ENCODE measurements around the gene POLD2. TPM values are rescaled to one million over a fixed set of nuclear protein-coding genes. Genes with fewer than 3 reads are reported as not detected.

The POLD2 gene
- total and polyA plus RNA-seq, 2 of the 13 experiments (the other 11 are each of a cell fraction or from before 2014, with no cell fraction given) = 87.6 to 95.1 TPM

DNA sequence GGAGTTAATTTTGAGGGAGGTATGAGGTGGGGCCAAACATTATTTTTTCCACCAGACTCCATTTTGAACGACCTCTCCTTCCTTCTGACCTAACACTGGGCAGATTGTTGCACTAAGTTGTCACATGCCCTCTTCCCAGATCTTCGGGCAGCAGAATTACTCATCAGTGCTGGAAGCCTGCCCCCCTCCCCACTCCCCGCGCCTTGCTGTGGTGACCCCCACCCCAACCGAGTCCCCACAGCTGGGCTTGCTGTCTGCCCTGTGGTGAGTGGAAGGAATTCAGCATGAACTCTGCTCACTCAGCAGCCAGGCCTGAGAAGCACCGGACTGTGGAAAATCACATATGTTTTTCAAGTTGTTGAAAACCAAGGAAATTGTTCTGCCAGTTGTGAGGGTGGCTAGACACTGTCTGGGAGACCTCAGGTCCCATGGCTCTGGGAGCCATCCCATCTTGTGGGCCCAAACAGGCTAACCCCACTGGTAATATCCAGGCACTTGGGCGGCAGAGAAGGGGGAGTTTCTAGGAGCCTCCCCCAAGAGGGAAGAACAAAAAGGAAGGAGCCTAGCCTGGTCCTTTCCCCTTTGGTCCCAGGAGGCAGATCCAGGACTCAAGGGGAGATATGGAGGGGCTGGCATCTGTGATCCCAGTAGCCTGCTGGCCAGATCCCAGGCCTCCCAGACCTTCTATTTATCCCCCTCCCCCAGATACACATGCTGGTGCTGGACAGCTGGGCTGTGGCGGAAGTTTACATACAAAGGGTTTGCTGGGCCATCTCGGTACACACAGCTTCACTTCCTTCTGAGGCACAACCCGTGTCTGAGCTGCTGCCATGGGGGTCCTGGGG lies 22.7 kb downstream of the POLD2 start (continued):
- TF ChIP-seq ELF3 (CRISPR knock-in tag; IDR thresholded peaks at IDR 0.05) = peak; percentile 77
- TF ChIP-seq FOSL2 (CRISPR knock-in tag; IDR thresholded peaks at IDR 0.05) = 0 out of 2 replicates have a peak, but pooled peaks have one; percentile 41
- TF ChIP-seq ZFP82 (CRISPR knock-in tag; IDR thresholded peaks at IDR 0.05; ENCODE audit: borderline replicate concordance) = no peak
- TF ChIP-seq, protein P1, sequence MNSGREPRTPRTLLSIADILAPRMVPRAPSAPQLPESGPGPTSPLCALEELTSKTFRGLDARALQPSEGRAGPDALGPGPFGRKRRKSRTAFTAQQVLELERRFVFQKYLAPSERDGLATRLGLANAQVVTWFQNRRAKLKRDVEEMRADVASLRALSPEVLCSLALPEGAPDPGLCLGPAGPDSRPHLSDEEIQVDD (CRISPR knock-in tag; IDR thresholded peaks at IDR 0.05; ENCODE audit: borderline replicate concordance) = no peak
- peak; percentile 50; the same call in 1 of the 2 replicates for TF ChIP-seq PATZ1 (CRISPR knock-in tag; IDR thresholded peaks at IDR 0.05)
- peak; percentile 20; the same call in 1 of the 2 replicates for TF ChIP-seq PHF8 (CRISPR knock-in tag; IDR thresholded peaks at IDR 0.05)
- no peak for TF ChIP-seq SOX6 (IDR thresholded peaks at IDR 0.05)
- peak; percentile 34; the same call in 1 of the 2 replicates for TF ChIP-seq SOX6 (CRISPR knock-in tag; IDR thresholded peaks at IDR 0.05)
- no peak for TF ChIP-seq RXRB (CRISPR knock-in tag; IDR thresholded peaks at IDR 0.05; ENCODE audit: borderline replicate concordance)
- TF ChIP-seq, protein P2, sequence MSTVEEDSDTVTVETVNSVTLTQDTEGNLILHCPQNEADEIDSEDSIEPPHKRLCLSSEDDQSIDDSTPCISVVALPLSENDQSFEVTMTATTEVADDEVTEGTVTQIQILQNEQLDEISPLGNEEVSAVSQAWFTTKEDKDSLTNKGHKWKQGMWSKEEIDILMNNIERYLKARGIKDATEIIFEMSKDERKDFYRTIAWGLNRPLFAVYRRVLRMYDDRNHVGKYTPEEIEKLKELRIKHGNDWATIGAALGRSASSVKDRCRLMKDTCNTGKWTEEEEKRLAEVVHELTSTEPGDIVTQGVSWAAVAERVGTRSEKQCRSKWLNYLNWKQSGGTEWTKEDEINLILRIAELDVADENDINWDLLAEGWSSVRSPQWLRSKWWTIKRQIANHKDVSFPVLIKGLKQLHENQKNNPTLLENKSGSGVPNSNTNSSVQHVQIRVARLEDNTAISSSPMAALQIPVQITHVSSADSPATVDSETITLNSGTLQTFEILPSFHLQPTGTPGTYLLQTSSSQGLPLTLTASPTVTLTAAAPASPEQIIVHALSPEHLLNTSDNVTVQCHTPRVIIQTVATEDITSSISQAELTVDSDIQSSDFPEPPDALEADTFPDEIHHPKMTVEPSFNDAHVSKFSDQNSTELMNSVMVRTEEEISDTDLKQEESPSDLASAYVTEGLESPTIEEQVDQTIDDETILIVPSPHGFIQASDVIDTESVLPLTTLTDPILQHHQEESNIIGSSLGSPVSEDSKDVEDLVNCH (CRISPR knock-in tag; IDR thresholded peaks at IDR 0.05) = no peak
- peak; percentile 55; the same call in 1 of the 2 replicates for TF ChIP-seq ZNF281 (CRISPR knock-in tag; IDR thresholded peaks at IDR 0.05; ENCODE audit: borderline replicate concordance)
- TF ChIP-seq RELA (CRISPR knock-in tag; IDR thresholded peaks at IDR 0.05) = no peak
- TF ChIP-seq TFAP4 (IDR thresholded peaks at IDR 0.05; ENCODE audit: borderline replicate concordance, low read depth) = peak; percentile 91; the same call in 1 of the 2 replicates
- peak; percentile 29; the same call in 1 of the 2 replicates for TF ChIP-seq TAF1 (CRISPR knock-in tag; IDR thresholded peaks at IDR 0.05)
- TF ChIP-seq ZNF616 (CRISPR knock-in tag; IDR thresholded peaks at IDR 0.05; ENCODE audit: low read depth) = no peak
- TF ChIP-seq CAMTA2 (CRISPR knock-in tag; IDR thresholded peaks at IDR 0.05; ENCODE audit: borderline replicate concordance) = 0 out of 2 replicates have a peak, but pooled peaks have one; percentile 41
- 0 out of 2 replicates have a peak, but pooled peaks have one; percentile 36 for TF ChIP-seq NR0B2 (CRISPR knock-in tag; IDR thresholded peaks at IDR 0.05)
- TF ChIP-seq ZNF777 (CRISPR knock-in tag; IDR thresholded peaks at IDR 0.05) = no peak
- TF ChIP-seq SP1 (IDR thresholded peaks at IDR 0.05) = no peak
- TF ChIP-seq SP1 (CRISPR knock-in tag; IDR thresholded peaks at IDR 0.05) = no peak
